ENCODE data around the gene PPM1H.

The PPM1H gene

DNA sequence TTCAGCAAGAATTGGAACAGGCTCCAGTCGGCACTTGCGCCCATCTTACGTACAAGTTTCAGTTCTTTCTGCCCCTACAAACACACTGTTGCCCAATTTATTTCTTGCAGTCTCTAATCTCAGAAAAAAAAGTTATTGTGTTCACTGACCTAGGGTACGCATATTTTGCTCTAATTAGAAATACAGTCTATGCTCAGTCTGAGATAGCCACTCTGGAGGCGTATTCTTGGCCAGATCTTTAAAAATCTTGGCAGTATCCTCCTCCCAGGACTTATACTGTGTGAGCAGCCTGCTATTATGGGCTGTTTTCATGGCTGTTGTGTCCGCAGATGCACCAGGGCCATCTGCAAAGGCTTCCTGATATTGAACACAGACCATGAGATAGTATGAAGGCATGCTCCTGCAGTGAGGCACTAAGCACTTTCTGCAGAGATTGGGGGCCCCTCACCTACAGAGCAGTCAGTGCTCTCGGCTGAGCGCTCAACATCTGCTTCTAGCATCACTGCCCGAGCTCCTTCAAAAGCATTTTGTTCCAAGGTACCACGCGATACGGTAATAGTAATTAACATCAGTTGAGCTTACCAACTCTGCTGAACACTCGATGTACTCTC, 57.9 kb downstream of the PPM1H start:
- no peak for FAIRE-seq

DNA sequence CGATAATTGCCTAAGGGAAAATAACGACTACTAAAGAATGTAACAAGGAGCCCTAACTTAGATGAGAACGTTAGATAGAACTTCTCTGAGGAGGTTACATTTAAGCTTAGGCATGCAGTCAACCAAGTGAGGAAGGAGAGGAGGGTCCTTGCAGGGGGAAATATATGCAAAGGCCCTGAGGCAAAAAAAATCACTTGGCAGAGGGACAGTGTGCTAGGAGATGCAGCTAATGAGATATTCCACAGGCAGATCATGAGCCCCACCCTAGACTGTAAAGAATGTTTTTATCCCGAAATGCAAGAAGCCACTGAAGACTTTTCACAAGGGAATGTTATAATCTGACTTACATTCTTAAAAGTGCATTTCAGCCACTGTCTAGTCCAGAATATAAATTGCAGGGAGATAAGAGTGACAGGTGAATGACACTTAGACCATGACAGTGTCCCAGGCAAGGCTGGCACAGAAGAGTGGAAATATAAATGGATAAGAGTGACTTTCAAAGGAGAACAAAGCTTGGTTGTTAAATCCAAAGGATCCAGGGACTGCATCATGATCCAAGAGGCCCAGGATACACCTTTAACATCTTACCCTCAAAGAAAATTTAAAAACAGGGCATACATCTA, 61.0 kb downstream of the PPM1H start:
- no peak for DNase-seq (ENCODE audit: low spot score)
- no peak for FAIRE-seq

More for the DNA sequence above, 57.9 kb downstream of the PPM1H start:
- no peak for DNase-seq (ENCODE audit: low spot score)

- FAIRE-seq (no peak), DNase-seq (ENCODE audit: low spot score) (no peak)
Observed at GRCh38 chr12:62873116-62873825, 61.7 kb downstream of the PPM1H start.

GRCh38 chr12:62868820-62869219, 66.1 kb downstream of the PPM1H start:
- FAIRE-seq, result no peak
- no peak for DNase-seq (ENCODE audit: low spot score)

- peak; percentile 59 for DNase-seq (ENCODE audit: low spot score)
- no peak for FAIRE-seq
Observed at GRCh38 chr12:62866451-62867082, 68.4 kb downstream of the PPM1H start.

GRCh38 chr12:62865937-62866336, 69.0 kb downstream of the PPM1H start:
- FAIRE-seq (no peak), DNase-seq (ENCODE audit: low spot score) (no peak)

GRCh38 chr12:62865065-62865464, 69.9 kb downstream of the PPM1H start:
- no peak for DNase-seq (ENCODE audit: low spot score)
- no peak for FAIRE-seq

DNA sequence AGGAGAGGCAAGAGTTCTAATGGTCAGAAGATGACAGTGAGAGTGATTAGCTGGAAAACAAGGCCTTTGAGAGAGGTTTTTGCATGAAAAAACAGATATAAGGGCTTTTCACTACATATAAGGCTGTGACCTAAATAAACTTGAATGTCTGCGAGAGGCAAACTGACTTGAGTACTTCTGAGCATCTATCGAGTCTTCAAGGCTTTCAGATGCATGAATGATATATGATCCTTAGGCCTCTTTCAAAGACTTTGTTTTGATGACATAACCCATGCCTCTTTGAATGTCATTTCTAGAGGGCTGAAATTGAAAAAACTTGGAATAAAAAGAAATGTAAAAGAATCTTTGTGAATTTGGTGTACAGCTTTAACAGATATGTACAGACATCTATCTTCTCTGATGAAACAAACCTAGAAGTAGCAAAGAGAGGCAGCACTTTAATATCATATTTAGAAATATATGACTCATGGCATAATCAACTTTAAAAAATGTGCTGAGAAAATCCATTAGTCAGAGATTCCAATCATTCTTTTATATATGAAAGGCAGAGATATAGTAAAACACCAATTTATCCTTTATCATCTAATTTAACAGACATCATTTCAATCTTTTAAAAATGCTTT, 72.6 kb downstream of the PPM1H start:
- FAIRE-seq (no peak), DNase-seq (ENCODE audit: low spot score) (peak; percentile 20)

- DNase-seq (ENCODE audit: low spot score), result no peak
- FAIRE-seq, result no peak
Observed at GRCh38 chr12:62861586-62861985, 73.4 kb downstream of the PPM1H start.

- no peak for DNase-seq (ENCODE audit: low spot score)
- FAIRE-seq, result no peak
Observed at GRCh38 chr12:62860501-62861411, 74.2 kb downstream of the PPM1H start.

DNA sequence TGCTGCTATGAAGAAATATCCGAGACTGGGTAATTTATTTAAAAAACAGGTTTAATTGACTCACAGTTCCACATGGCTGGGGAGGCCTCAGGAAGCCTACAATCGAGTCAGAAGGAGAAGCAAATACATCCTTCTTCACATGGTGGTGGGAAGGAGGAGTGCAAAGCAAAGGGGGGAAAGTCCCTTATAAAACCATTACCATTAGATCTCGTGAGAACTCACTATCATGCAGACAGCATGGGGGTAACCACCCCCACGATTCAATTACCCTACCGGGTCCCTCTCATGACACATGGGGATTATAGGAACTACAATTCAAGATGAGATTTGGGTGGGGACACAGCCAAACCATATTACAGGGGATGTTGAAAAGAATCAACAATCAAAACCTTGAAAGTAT, 74.9 kb downstream of the PPM1H start:
- FAIRE-seq, result no peak
- DNase-seq (ENCODE audit: low spot score), result no peak

DNA sequence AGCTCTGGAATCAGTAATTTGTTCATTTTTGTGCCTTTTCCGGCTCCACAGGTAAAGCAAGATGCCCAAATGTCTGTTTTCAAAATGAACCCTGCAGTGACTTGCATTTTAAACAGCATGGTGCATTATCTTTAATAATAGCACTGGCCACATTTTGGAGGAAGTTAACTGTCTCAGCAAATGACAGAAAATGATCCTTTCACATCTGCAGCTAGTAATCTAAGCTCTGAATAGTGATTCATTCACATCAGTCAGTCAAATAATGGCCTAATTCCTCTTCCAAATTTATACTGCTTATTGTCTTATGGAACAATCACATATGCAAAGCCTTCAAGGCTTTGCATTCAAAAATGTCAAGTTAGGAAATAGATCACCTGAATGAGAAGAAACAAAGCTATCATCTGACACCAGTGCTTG, 75.6 kb downstream of the PPM1H start:
- FAIRE-seq (no peak), DNase-seq (ENCODE audit: low spot score) (no peak)

- FAIRE-seq (no peak), DNase-seq (ENCODE audit: low spot score) (no peak)
Observed at GRCh38 chr12:62856454-62856853, 78.5 kb downstream of the PPM1H start.

GRCh38 chr12:62854024-62854423, 80.9 kb downstream of the PPM1H start:
- DNase-seq (ENCODE audit: low spot score), result no peak
- no peak for FAIRE-seq

- FAIRE-seq (no peak), DNase-seq (ENCODE audit: low spot score) (no peak)
Observed at GRCh38 chr12:62849398-62849797, 85.6 kb downstream of the PPM1H start.

DNA sequence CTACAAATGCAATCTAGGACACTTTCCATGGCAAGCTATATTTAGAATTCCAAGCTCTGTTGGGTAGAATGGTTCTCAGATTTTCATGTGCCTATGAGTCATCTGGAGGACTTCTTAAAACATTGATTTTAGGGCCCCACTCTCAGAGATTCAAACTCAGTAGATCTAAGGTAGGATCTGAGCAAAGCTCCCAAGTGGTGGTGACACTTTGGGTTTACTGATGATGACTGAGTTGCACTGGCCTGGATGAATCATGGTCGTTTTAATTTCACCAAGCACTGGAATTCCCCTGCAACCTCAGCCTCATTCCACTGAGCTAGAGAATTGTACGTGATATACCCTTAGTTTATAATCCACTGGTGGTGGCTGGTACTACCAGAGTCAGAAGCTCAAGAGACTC, 86.5 kb downstream of the PPM1H start:
- peak; percentile 65 for DNase-seq (ENCODE audit: low spot score)
- no peak for FAIRE-seq

DNA sequence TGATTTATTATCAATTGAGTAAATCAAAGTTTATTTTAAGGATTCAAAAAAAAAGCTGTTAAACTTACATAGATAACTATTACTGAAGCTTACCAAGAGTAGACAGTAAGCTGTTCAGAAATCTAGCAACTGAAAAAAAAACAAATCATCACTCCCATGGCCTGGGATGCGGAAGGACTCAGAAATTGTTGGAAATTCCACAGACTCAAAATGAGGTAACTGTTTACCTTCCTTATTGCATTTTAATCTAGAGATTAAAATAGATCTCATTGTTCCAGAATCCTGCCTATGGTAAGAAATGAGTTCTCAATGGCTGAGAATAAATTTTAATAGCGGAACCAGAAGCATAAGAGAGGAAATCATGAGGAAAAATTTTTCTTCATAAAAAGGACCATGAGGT, 87.2 kb downstream of the PPM1H start:
- no peak for FAIRE-seq
- DNase-seq (ENCODE audit: low spot score), result no peak

GRCh38 chr12:62846491-62846890, 88.5 kb downstream of the PPM1H start:
- DNase-seq (ENCODE audit: low spot score), result peak; percentile 14

DNA sequence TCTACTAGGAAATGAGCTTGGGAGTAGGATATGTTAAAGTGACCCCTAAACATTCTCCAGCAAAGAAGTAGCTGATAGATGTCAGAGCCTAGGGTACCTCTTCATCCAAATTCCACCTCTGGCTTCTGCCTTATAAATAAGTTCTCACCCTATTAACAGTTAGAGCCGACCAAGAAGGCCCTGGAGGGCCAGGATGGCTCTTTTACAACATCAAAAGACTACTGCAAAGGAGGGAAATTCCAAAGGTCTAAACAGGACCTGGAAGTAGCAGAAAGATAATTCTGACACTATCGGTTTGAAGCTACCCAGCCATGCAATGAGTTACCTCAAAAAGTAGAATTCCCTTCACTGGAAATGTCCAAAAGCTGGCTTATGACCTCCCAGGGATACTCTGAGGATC, 90.0 kb downstream of the PPM1H start:
- FAIRE-seq, result no peak
- no peak for DNase-seq (ENCODE audit: low spot score)

More at GRCh38 chr12:62846491-62846890, 88.5 kb downstream of the PPM1H start:
- FAIRE-seq, result no peak

- FAIRE-seq, result no peak
- DNase-seq (ENCODE audit: low spot score), result no peak
Observed at GRCh38 chr12:62843716-62844115, 91.2 kb downstream of the PPM1H start.

DNA sequence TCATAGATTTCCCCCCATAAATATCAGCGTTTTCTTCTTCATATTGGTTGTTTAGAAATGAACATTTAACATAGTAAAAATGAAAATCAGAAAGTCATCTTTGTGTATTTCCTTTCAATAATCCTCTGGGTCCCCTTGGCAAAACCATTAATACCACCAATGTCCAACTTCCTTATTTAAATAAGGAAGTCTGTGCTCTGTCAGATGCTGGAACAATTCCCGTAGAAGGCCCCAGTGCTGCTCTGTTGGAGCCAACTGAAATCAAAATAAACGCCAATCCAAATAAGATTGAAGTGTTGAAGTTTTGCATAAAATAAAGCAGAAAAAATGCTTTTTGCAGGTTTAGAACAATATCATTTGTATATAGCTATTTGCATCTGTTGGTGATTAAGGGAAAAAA, 93.1 kb downstream of the PPM1H start:
- FAIRE-seq (no peak), DNase-seq (ENCODE audit: low spot score) (no peak)
